Left renal cortex interstitium (tissue), 4 donors: ENCODE results near the gene SBSN. TPM values are rescaled to one million over a fixed set of nuclear protein-coding genes. Genes with fewer than 3 reads are reported as not detected.

Source experiments
- DNase-seq, 4 donors: peaks; one replicate each; pipeline ENCODE4 v3.0.0-alpha.2; 2013; ENCODE audit warnings: low read depth in 4 of 4, low spot score in 2 of 4, missing footprints in 1 of 4
- polyA plus RNA-seq, 4 donors: library from polyadenylated mRNA; unstranded; fragments of 120-200 nt; gene quantifications; one replicate each; pipeline ENCODE4 v1.2.1, GENCODE V29; 2013; ENCODE audit not compliant: insufficient read length in 4 of 4

SBSN gene
- polyA plus RNA-seq, 4 donors, result 0.10 to 0.24 (median 0.21) TPM; not detected in 1

DNA sequence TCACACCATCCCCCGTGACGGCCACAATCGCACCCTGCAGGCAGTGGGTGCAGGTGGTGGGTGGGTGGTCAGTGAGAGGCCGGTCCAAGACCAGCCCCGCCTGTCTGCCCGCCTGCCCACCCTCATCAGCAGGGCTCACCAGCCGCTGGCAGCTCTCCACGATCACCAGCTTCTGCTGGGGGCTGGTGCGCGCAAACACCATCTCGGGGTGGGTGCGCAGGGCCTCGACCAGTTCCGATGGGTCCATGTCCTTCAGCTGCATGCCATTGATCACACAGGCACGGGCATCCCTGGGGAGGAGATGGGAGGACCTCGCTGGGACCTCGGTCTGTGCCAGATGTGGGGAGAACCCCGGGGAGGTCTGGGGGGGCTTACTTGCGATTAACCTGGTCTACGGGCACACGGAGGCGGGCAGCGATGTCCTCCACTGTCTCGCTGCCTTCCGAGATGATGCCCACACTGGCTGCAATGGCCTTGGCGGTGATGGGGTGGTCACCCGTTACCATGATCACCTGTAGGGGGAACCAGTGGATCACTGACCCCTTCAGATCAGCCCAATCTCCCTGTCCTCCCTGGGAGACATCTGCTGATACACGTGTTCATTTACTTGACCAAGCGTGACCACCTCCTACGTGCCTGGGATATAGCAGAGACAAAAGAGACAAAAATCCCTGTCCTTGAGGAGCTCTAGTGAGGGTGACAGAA, 27.3 kb upstream of the SBSN start:
- no peak for DNase-seq

- DNase-seq, result no peak
Measured at GRCh38 chr19:35554076-35554475, 26.0 kb upstream of the SBSN start.

- no peak for DNase-seq
Measured at GRCh38 chr19:35553385-35554000, 25.4 kb upstream of the SBSN start.

- DNase-seq, result no peak
Measured at GRCh38 chr19:35552534-35553384, 24.6 kb upstream of the SBSN start.

DNA sequence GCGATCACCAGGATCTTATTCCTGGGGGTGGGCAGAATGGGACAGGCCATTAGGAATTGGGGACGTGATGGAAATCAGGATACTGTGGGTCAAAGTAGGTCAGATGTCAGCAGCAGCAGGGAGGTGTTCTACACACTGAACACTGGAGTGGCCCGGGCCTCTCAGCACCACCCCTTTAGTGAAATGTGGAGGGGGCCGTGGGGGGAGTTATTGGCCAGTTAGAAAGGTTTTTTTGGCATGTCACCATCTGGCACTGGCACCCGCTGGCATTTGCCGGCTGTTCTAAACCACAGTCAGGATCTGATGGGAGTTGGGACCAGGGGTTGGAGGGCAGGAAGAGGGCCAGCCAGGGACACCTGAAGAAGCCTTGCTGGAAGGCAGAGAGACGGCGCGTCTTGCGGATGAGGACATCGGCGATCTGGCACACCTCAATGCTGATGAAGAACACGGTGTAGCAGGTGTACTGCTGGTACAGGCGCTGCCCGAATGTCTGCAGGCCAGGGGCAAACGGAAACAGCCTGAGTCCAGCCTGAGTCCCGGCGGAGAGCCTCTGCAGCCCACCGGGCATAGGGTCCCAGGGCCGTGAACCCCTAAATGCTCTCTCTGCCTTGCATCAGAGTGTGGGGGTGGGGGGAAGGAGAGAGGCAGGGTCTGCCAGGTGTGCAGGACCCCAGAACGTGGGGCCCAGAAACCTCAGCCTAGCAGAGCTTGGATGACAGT, 23.1 kb upstream of the SBSN start:
- no peak for DNase-seq

DNA sequence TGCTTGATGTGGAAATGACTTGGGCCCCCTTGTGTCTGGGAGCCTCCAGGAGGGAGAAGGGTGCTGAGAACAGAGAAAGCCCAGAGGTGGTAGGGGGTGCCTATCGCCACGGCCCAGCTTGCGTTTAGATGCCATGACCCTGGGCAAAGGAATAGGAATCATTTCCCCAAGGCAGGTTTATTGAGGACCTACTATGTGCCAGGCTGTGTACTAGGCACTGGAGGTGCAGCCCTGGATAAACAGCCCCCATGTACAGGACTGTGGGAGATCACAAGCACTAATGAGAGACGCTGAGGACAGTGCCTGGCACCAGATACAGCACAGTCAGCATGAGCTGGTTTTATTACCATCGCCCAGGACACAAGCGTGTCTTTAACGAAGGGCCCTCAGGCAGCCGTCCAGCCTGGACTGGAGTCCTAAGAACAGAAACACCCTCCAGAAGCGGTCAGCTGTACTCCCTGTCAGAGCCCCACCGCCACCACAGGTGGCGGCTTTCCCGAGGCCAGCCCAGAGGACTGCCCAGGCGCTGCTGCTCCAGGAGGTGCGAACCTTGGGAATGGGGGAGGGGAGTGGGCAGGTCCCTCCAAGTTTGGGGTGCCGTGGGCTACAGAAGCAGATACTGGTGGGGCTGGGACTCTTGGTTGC, 21.9 kb upstream of the SBSN start:
- no peak for DNase-seq

- peak in 2 of 4 donors; percentile 31 to 57 for DNase-seq
Measured at GRCh38 chr19:35549174-35549788, 21.2 kb upstream of the SBSN start.

DNA sequence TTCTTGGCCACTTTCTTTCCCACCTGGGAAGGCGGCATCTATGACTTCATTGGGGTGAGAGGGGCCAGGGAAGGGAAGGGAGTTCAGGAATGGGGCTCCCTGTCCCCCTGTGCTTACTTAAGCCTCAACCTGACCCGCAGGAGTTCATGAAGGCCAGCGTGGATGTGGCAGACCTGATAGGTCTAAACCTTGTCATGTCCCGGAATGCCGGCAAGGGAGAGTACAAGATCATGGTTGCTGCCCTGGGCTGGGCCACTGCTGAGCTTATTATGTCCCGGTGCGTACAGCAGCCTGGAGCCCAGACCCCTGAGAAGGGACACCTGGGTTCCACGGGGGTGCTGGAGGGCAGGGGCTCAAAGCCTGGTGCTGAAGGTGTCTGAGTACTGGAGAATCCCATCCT, 18.4 kb upstream of the SBSN start:
- DNase-seq, result no peak

DNA sequence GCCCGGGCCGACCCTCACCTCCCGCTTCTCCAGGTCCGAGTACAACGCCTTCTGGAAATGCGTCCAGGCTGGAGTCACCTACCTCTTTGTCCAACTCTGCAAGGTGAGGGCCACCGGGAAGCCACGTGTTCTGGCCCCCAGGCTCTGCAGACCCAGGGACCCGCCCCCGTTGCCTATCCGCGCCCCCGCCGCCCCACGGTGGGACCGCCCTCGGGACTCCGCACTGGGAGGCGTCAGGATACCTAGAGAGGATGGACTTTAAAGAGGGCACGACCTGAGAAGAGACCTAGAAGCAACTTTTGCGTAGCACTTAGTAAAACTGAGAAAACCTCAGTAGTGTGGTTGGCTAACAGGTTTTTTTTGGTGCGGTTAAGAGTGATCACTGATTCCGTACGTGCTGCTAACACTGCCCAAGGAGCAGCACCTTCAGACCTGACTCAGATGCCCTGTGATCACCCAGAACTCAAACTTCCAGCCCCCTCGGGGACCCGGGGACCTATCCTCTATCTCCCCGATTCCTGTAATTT, 17.8 kb upstream of the SBSN start:
- no peak for DNase-seq

DNA sequence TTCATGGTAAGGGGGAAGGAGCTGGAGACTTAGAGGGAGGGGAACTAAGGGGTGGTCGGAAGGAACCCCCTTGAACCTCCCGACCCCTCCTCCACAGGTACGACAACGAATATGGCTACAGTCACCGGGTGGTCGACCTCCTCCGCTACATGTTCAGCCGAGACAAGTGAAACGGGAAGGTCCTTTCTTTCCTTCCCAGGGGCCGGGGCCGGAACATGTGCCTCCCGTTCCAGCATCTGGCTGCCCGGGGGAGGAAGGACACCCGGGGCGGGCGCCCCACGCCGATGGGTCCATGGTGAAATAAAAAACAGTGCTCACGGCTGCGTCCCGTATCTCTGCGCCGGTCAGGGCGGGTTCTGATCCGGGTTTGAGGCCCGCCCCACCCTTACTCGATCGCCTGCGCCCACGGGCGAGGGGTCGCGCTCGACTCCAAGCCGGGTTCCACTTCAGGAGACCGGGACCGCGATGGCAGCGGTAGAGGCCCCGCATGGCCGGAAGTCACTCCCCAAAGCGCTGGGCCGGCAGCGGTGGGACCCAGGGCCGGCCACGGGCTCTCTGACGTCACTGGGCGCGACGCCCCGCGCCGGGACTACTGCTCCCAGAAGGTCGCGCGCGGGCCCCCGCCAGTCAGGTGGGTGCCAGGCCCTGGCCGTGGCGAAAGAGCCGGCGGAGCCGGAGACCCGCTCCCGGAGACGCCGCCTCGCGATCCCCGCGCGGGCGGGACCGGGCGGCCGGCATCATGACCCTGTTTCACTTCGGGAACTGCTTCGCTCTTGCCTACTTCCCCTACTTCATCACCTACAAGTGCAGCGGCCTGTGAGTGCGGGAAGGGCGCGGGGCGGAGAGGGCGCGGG, 17.1 kb upstream of the SBSN start, which contains the start of gene TMEM147:
TSS of gene TMEM147 (plus strand) at position 626 of the 854 bp plus-strand sequence. CDS start at position 740, 114 bp downstream.
- peak; percentile 39 to 86 (median 78) for DNase-seq

DNA sequence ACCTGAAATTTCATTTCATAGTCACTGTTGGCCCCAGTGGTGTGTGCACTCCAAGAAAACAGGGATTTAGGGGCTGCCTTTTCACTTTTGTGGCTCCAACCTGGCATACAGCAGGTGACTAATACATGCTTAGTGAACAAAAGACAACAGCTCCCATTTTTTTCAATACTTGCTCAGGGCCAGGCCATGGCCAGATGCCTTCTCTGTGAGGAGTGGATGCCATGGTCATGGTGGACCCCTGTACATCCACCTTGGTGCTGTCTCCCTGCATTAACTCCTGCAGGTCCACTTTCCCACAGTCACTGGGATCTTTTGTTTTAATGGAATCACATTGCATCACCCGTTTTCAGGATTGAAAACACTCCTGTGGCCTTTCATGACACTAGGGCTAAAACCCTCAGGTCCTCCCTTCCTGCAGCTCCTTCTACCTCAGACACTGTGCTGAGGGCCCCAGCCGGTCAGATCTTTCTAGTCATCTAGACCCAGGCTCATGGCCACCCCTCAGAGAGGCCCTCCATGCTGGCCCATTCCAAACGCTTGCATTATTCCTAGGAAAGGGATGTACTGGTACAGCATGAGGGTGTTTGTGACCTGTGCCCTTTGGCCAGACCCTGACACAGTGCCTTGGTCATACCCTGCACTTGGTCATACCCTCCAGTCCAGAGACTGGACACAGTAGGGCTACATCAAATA, 16.1 kb upstream of the SBSN start:
- no peak for DNase-seq

- no peak for DNase-seq
Measured at GRCh38 chr19:35543280-35544109, 15.4 kb upstream of the SBSN start.

- DNase-seq, result no peak
Measured at GRCh38 chr19:35542209-35542608, 14.1 kb upstream of the SBSN start.

GRCh38 chr19:35540356-35540927, 12.3 kb upstream of the SBSN start:
- no peak for DNase-seq

- DNase-seq, result no peak
Measured at GRCh38 chr19:35539850-35540249, 11.7 kb upstream of the SBSN start.

GRCh38 chr19:35539314-35539713, 11.2 kb upstream of the SBSN start:
- DNase-seq, result no peak
